HL-60/S4 (cell line): ENCODE results near the gene TBXAS1.

ENCODE experiments used
- in situ Hi-C: fragments of 300-500 bp; cut with MboI; formaldehyde crosslinking; loops from 2 replicates; pipeline ENCODE4 v1.14.3; 2022; ENCODE audit warnings: low sequenced_read_pairs

Gene TBXAS1

GRCh38 chr7:139854124-139854511, 25.1 kb downstream of the TBXAS1 start:
- in situ Hi-C loops = no loop called here

GRCh38 chr7:139854803-139855497, 25.9 kb downstream of the TBXAS1 start:
- in situ Hi-C loops = no loop called here

GRCh38 chr7:139855498-139856270, 26.6 kb downstream of the TBXAS1 start:
- in situ Hi-C loops = no loop called here

- in situ Hi-C loops = no loop called here
Observed at GRCh38 chr7:139857791-139858190, 28.7 kb downstream of the TBXAS1 start.

DNA sequence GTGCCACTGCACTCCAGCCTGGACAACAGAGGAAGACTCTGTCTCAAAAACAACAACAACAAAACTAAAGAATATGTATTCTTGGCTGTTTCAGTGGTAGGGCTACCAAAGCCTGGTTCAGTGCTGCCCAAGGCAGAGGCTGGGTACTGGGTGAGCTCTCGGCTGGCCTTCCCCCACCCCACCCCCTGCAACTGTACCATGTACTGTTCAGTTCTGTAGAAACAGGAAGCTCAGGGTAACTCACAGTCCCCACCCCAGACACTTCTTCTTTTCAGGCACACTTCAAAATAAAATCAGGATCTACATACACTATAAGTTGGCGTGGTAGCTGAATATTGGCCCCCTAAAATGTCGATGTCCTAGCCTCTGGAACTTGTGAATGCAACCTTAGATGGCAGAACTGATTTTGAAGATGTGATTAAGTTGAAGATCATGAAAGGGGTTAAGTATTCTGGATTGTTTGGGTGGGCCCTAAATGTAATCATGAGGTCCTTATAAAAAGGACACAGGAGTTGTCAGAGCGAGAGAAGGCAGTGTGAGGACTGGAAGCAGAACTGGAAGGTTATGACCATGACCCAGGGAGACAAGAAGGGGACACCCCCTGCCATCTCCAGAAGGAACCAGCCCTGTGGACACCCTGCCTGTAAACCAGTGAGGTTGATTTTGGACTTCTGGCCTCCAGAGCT, 31.2 kb downstream of the TBXAS1 start:
- in situ Hi-C loops = no loop called here

DNA sequence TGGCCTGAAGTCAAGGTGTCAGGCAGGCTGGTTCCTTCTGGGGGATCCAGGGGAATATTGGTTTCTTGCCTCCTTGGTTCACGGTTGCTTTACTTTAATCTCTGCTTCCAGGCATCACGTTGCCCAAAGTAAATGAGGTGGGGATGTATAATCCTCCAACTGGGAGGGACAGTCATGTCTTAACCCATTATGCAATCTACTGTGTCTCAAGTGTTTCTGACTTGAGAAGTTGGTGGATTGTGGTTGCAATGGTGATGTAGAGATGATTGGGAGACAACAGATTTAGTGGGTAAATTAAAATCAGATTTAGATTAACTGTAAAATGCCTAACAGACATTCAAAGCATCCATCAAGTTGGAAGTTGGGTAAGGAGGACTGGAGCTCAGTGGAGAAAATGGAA, 32.7 kb downstream of the TBXAS1 start:
- in situ Hi-C loops = no loop called here

- in situ Hi-C loops = no loop called here
Observed at GRCh38 chr7:139866047-139866837, 37.2 kb downstream of the TBXAS1 start.

- in situ Hi-C loops = no loop called here
Observed at GRCh38 chr7:139867847-139868246, 38.8 kb downstream of the TBXAS1 start.

- in situ Hi-C loops = no loop called here
Observed at GRCh38 chr7:139869886-139870285, 40.8 kb downstream of the TBXAS1 start.

- in situ Hi-C loops = no loop called here
Observed at GRCh38 chr7:139870380-139870779, 41.3 kb downstream of the TBXAS1 start.

DNA sequence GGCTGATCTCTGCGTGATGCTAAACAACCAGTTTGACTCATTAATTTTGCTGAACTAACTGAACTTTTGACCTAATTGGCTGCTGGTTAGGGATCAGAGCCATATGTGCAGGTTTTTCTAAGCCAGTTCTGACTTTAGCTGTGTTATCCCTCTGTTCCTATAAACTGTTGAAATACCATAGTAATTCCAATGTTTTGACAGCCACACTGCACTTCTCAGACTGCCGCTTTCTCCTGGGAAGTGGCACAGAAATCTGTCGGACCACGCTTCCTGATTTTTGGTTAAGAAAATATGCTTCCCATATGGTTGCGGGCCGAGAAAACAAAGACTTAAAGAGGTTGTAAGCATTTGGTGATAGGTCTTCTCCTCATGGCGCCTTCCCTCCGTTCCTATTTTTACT, 42.3 kb downstream of the TBXAS1 start:
- in situ Hi-C loops = no loop called here

DNA sequence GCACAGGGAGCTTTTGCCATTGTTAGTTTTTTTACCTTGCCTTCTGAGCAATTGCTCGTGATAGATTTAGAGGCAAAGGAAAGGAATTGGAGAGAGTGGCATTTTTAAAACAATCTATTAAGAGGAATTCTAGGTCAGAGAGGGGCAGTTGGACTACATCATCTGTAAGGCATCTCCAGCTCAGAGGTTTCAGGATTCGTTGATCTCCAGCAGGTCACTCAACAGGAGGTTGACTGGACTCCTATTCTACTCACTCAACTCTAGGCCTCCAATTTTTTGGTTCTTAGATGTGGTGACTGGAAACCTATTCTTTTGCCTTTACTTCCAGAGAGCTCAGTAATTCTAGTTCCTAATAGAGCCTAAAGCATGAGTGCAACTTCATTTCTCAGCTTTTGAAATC, 42.8 kb downstream of the TBXAS1 start:
- in situ Hi-C loops = no loop called here

DNA sequence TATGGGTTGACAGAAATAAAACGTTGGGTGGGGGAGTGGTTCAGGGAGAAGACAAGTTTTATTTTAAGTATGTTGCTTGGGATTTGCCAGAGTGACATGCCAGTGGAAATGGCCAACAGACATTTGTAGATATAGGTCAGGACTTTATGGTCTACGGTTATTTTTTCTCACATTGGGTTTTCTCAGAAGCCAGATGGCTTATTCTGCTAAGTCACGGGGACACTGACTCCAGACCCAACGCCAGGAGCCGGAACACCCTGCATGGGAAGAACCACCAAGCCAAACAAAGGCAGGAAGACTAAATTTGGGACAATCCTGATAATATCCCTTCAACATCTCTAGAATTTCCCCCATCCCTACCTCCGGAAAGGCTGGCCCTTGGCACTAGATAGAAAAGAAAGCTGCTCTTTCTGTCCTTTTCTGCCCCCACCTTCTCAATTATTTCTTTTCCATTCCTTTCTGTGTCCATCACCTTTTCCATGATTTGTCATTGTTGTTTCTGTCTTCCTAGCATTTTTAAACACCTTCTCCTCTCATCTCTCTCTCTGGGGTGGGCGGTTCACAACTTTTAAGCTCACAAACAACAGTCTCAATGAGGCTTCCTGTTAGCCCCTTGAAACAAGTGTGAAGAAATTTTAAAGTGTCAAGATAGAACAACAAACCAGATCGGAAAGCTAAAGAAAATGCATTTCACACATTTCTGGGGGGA, 44.7 kb downstream of the TBXAS1 start:
- in situ Hi-C loops = no loop called here

GRCh38 chr7:139874302-139874629, 45.2 kb downstream of the TBXAS1 start:
- in situ Hi-C loops = no loop called here

DNA sequence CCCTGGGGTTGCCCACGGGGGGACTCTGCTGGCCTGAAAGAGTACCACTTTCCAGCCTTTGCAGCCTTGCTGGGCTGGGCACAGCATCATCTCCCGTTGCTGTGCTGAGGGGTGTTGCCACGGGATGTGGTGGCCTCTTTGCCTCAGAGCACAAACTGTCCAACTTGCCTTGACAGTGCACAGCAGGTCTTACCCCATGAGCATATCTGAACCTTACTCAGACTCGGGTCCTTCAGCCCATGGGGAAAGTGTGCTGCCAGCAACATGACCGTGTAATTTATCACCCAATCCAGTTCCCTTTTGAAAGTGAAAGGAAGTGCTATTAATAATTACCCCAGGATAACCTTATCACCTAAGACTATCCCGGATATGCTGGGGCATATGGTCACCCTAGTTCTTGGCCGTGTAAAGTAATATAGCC, 46.8 kb downstream of the TBXAS1 start:
- in situ Hi-C loops = no loop called here

DNA sequence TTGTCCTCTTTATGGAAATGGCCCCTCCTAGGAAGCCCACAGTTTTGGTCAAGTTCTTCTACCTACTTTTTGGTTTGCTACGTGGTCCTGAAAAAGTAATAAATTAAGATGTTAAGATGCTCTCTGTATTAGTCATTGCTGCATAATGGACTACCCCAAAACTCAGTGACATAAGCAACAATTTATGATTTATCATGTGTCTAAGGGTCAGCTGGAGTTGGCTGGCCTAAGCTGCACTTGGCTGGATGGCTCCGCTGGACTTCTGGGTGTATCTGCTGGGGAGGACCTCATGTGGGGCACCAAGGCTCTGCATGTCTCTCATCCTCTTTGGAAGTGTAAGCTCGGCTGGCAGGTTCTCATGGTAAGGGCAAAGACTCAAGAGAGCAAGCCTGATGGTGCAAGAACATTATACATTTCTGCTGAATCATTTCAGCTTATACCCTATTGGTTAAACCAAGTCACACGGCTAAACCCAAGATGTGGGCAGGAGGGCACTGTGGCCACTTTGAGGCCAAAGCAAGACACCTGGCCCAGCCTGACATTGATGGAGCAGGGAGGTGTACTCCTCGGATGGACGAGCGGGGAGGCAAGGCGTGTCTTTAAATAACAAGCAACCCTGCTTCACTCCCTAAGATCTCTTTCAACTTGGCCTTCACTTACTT, 47.7 kb downstream of the TBXAS1 start:
- in situ Hi-C loops = no loop called here

DNA sequence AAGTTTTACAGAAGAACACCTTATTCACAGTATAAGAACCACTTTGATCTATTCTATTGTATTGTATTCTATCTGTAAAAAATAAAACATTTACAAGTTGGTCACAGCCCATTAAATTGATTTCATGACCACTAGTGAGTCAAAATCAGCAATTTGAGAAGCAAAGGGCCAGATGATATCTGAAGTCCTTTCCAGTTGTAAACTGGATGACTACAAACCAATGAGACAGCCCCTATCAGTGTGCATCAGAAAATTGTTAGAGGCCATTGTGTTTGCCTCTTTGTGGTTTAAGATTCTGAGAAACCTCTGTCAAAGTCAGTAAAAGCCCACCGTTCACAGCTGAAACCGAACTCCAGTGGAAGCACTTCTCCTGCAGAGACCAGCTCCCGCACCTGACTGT, 54.8 kb downstream of the TBXAS1 start:
- in situ Hi-C loops = no loop called here

DNA sequence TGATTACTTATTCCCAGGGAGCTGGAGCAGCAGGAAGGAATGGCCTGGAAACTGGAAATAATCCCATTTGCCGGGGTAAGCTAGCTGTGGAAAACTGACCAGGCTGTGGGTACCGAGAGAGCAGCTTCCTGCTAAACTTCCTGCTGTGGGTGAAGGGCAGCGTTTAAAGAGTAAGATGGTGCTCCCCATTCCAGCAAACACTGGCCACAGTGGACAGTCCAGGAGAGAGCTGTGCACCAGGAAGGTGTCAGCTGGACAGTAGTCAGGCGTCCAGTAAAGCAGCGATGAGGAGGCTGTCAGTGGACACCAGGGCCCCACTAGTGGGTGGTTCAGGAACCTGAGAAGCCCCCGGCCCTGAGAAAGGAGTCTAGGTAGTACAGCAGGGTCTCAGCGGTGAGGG, 55.4 kb downstream of the TBXAS1 start:
- in situ Hi-C loops = no loop called here

DNA sequence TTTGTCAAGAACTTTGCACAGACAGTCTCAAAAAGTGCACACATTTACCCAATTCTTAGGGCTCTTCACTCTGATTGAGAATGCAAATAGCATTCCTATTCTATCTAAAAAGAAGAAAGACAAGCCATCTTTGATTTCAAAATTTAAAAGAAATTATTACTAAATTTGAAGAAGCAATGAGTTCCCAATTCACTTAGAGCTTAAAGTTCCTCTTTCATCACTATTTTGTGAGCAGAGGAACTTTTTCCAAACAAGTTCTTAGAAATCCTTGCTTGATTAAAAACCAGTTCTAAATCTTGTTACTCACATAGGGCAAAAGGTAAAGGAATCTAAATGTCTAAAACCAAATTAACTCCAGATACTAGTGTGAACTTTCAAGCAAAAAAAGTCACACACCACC, 56.4 kb downstream of the TBXAS1 start:
- in situ Hi-C loops = no loop called here

DNA sequence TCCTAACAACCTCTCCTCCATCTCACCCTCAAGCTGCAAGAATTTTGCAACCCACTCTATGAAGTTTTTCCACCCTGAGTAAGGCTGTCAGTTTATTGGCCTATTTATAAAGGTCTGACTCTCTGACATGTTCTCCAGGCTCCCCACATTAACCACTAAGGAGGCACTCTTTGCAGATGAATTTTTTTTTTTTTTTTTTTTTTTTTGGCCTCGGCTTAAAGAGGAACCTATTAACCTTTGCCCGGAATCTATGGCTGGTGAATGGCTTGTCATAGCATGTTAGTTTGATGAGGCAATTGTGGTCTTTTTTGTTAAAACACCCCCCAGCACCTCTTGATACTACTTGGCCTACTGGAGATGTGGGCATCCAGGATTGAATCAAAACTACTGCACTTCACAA, 57.1 kb downstream of the TBXAS1 start:
- in situ Hi-C loops = no loop called here
